Right lobe of liver (tissue), 6 donors: Measurements from ENCODE around the gene NYAP1. TPM values are rescaled to one million over a fixed set of nuclear protein-coding genes. Genes with fewer than 3 reads are reported as not detected.

ENCODE experiments used
- ATAC-seq, 4 donors: fragments of 200-7000 bp; cut with Tn5 transposase; one replicate each; pipeline ENCODE4 v1.9.1; 2020; ENCODE audit warnings: mild to moderate bottlenecking in 4 of 4, moderate library complexity in 4 of 4
- DNase-seq, 3 donors: peaks; one replicate each; pipeline ENCODE4 v3.0.0-alpha.2; 2020
- H3K27ac ChIP-seq, 3 donors: fragments of 200-600 bp; one replicate each; pipeline ENCODE4 v1.8.0; 2022
- H3K27me3 ChIP-seq, 2 donors: fragments of 200-600 bp; one replicate each; pipeline ENCODE4 v1.8.0; 2022
- H3K36me3 ChIP-seq, 4 donors: fragments of 200-600 bp; sonication (generic) in 1 of 4; one replicate each; pipeline versions ENCODE4 v1.5.1 to v1.8.0; 2017 to 2022; ENCODE audit warnings: control low read depth in 1 of 4
- H3K4me1 ChIP-seq, 4 donors: fragments of 200-600 bp; sonication (generic) in 1 of 4; one replicate each; pipeline versions ENCODE4 v1.5.1 to v1.8.0; 2017 to 2022; ENCODE audit warnings: control low read depth in 1 of 4
- H3K4me3 ChIP-seq, 3 donors: fragments of 200-600 bp; one replicate each; pipeline ENCODE4 v1.8.0; 2022
- H3K9me3 ChIP-seq, 4 donors: fragments of 200-600 bp; sonication (generic) in 1 of 4; one replicate each; pipeline versions ENCODE4 v1.5.1 to v1.8.0; 2017 to 2022; ENCODE audit warnings: control low read depth in 1 of 4
- CTCF ChIP-seq, 4 donors: fragments of 200-600 bp in 3 of 4; fragments of 450-650 bp in 1 of 4; IDR thresholded peaks; one replicate each; pipeline versions ENCODE4 v1.5.1 to v1.8.0; 2016 to 2022; ENCODE audit warnings: antibody characterized with exemption in 4 of 4, mild to moderate bottlenecking in 2 of 4
- POLR2A ChIP-seq: fragments of 450-650 bp; IDR thresholded peaks from one replicate; pipeline ENCODE4 v1.6.1; 2017; ENCODE audit warnings: antibody characterized with exemption, mild to moderate bottlenecking
- WGBS: methylation state at CpG from one replicate; pipeline ENCODE4 v1.1.6; 2018; ENCODE audit warnings: low coverage, low lambda C conversion rate; ENCODE audit not compliant: insufficient coverage; ENCODE audit errors: missing lambda C conversion rate; 5-methylcytosine and 5-hydroxymethylcytosine counted together
- intact Hi-C, 2 donors: fragments of 100-400 bp; cut with DNase I; formaldehyde crosslinking; loops; one replicate each; pipeline versions ENCODE4 v1.11.2 to v1.14.1; 2022
- total RNA-seq, 6 experiments: library from RNA; depleted of rRNA in 2 of 6; stranded (reverse); fragments of >200 nt in 2 of 6; fragmentation: NEBNext Ultra II Directional in 3 of 6; extraction: Animal tissue kit (Norgen Biotek cat#: 25700) in 3 of 6; gene quantifications; one replicate each; pipeline versions ENCODE4 v1.1.0 to v1.2.4, GENCODE V29; 2016 to 2023
- donor health status: DM: no; HTN: yes; CAD: no.
- donor health status: DM: no; HTN: no; CAD: no.
- donor health status: DM: no; HTN: no; CAD: no.
- donor health status: DM: no; HTN: yes; CAD: no.
- donor health status: DM: no; HTN: yes; CAD: no.

The NYAP1 gene
- total RNA-seq, 6 experiments from 2014 or later: 0.06 to 0.74 (median 0.32) TPM

GRCh38 chr7:100457033-100457432, 26.7 kb upstream of the NYAP1 start:
- 93% methylated on average over 3 of the region's 6 CpGs for WGBS
- H3K27ac ChIP-seq: no peak overlapping the region
- no peaks in the 10 kb centered on the region for H3K9me3 ChIP-seq
- intact Hi-C loops: no loop called here
- no peak overlapping the region for H3K4me3 ChIP-seq
- ATAC-seq: no peak
- DNase-seq: no peak
- H3K36me3 ChIP-seq: no peaks in the 10 kb centered on the region
- H3K4me1 ChIP-seq: no peaks in the 10 kb centered on the region
- TF ChIP-seq POLR2A (no peak), CTCF (IDR thresholded peaks at IDR 0.05) (no peak)
- no peaks in the 10 kb centered on the region for H3K27me3 ChIP-seq

DNA sequence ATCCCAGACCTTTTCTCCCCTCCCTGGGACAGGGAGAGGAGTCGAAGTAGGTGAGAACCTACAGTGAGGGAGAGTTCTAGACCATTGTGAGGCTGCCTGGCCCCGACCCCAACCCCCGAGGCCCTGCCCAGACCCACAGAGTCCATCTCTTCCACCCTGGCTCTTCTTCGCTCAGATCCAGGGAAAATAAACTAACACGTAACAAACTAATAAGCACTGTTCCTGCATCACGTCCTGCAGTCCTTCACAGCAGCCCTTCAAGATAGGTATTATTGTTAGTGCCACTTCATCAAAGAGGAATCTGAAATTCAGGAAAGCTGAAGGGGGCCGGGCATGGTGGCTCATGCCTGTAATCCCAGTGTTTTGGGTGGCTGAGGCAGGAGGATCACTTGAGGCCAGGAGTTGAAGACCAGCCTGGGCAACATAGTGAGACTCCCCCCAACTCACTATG, 19.5 kb upstream of the NYAP1 start, which contains the start of gene SPACDR:
Gene SPACDR, minus strand, starts transcription at position 51 of the 451 bp plus-strand sequence. CDS start 235 bp downstream, outside the sequence.
- H3K4me3 ChIP-seq: no peak within 1 kb of the TSS
- intact Hi-C loops: no loop called here
- WGBS: 74% methylated on average over 4 of the region's 7 CpGs
- H3K27ac ChIP-seq: no peak within 1 kb of the TSS
- H3K9me3 ChIP-seq: no peaks in the 10 kb centered on the region
- TF ChIP-seq CTCF (IDR thresholded peaks at IDR 0.05) (no peak), POLR2A (no peak)
- H3K27me3 ChIP-seq: no peaks in the 10 kb centered on the region
- H3K36me3 ChIP-seq: peaks cover 0 to 1% (median 0%) of the 10 kb centered on the region in 4 donors
- DNase-seq (no peak), ATAC-seq (no peak)
- H3K4me1 ChIP-seq: peaks cover 0 to 9% (median 0%) of the 10 kb centered on the region in 4 donors

- H3K9me3 ChIP-seq: no peaks in the 10 kb centered on the region
- H3K27me3 ChIP-seq: no peaks in the 10 kb centered on the region
- no peak overlapping the region for H3K4me3 ChIP-seq
- no peak for TF ChIP-seq POLR2A
- no peak for TF ChIP-seq CTCF (IDR thresholded peaks at IDR 0.05)
- no peak overlapping the region for H3K27ac ChIP-seq
- DNase-seq: no peak
- ATAC-seq: no peak
- intact Hi-C loops: no loop called here
- 100% methylated on average over 1 of the region's 2 CpGs for WGBS
- H3K4me1 ChIP-seq: peaks cover 0 to 14% (median 2%) of the 10 kb centered on the region in 4 donors
- peaks cover 0 to 1% (median 0%) of the 10 kb centered on the region in 4 donors for H3K36me3 ChIP-seq
Measured at GRCh38 chr7:100464791-100465190, 18.9 kb upstream of the NYAP1 start.

- WGBS: 52% methylated on average over 7 of the region's 8 CpGs
- H3K36me3 ChIP-seq: peaks cover 0 to 1% (median 0%) of the 10 kb centered on the region in 4 donors
- intact Hi-C loops: no loop called here
- DNase-seq: no peak
- peak in 1 of 4 donors; percentile 18 for ATAC-seq
- H3K4me3 ChIP-seq: no peak overlapping the region
- H3K4me1 ChIP-seq: peaks cover 0 to 14% (median 2%) of the 10 kb centered on the region in 4 donors
- no peak for TF ChIP-seq POLR2A
- no peak for TF ChIP-seq CTCF (IDR thresholded peaks at IDR 0.05)
- no peaks in the 10 kb centered on the region for H3K9me3 ChIP-seq
- no peak overlapping the region for H3K27ac ChIP-seq
- H3K27me3 ChIP-seq: no peaks in the 10 kb centered on the region
Measured at GRCh38 chr7:100465299-100465698, 18.4 kb upstream of the NYAP1 start.
